ENCODE results near the gene NSMCE1.

The NSMCE1 gene, protein sequence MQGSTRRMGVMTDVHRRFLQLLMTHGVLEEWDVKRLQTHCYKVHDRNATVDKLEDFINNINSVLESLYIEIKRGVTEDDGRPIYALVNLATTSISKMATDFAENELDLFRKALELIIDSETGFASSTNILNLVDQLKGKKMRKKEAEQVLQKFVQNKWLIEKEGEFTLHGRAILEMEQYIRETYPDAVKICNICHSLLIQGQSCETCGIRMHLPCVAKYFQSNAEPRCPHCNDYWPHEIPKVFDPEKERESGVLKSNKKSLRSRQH

DNA sequence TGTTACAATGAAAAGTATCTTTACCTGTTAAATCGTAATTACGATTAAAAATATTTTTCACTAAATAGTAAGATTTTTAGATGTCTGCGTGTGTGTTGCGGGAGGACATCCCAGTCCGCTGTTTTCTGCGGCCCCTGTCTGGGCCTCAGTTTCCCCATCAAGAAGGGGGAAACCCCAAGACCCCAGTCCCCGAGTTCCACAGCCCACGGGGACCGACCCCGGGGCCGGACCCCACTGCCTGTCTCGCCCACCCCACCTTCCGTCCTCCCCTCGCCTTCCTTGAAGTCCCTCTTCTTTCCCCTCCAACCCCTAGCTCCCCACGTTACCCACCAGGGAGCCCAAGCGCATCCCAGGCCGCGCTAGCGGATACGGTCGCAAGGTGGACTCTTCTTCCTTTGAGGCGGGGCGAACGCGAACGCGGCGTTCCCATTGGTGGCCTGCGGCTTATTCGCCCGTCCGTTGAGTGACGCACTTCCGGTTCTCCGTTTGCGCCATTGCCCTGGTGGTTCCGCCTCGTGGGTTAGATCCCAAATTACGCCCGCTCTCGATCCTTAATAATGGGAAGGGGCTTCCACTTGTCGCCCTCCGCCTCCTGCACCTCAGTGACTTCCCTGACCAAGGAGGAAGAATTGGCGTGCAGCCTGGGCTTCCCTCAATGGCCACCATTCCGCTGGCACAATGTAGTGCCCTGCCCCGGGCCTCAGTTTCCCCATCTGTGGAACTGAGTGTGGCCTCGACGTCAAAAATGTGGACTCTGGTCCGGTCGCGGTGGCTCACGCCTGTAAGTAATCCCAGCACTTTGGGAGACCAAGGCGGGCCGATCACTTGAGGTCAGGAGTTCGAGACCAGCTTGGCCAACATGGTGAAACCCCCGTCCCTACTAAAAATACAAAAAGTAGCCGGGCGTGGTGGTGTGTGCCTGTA is at the start of gene NSMCE1:
NSMCE1 (minus strand) TSS at position 397 of the 924 bp plus-strand sequence. CDS start 11,202 bp downstream, outside the sequence.
- peak; percentile 81 for DNase-seq

DNA sequence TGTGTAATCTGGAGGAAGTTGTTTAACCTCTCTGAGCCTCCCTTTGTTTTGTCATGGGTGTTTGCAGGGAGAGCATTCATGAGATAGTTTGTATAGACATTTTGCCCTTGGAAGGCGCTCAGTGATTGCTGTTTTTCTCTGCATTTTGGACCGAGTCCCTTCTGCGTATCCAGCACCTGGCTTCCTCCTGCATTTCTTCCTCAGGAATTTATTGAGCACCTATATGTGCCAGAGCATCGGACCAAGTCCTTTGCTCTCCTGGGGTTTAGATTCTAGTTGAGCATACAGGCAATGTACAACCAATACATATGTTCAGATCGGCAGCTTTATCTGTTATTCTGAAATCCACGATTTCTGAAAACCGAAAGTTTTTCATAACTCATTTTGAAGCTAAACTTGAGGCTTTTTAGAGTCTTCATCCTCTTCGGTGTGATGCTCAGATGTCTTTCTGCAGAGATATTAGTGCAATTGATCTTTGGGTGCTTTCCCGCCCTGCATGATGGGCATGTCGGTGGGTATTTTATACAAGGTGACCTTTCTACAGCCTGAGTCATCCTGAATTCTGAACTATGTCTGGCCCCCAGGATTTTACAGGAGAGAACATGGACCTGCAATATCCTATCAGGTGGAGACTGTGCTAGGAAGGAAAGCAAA is 49.3 kb upstream of the NSMCE1 start:
- DNase-seq: no peak

DNA sequence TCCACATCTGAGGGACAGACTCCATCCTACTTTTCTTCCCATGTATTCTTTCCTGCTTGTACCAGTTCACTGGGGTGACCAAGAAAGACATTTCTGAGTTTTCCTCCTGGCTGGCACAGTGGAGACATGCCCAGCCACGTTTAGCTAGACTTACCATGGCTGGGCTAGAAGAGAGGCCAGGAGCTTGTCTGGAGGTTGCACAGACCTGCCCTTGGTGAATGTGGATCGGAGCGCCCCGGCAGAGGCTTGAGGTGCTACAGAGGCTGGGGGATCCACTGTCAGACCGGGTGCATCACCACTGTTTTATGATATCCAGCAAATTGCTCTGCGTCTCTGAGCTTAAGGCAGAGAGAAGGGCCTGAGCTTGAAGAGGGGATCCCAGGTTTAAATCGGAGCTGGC is 48.7 kb upstream of the NSMCE1 start:
- DNase-seq: no peak

DNA sequence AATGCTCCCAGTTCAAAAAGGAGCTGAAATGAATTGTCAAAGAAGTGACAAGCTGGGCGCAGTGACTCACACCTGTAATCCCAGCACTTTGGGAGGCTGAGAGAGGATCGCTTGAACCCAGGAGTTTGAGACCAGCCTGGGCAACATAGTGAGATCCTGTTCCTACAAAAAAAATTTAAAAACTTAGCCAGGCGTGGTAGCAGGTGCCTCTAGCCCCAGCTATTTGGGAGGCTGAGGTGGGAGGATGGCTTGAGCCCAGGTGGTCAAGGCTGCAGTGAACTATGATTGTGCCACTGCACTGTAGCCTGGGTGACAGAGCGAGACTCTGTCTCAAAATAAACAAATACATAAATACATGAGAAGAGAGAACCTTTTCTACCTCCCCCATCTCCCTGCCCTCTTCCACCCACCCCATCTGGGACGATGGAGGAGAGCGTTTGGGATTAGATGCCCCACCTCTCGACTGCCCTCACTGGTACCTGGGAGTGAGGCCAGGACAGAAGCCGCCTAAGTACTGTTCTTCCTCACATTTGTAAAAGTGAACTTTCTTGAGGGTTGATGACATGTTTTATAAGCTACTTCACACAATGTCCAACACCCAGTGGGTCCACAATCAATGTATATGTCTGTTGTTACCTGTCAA is 47.6 kb upstream of the NSMCE1 start:
- DNase-seq: no peak

DNA sequence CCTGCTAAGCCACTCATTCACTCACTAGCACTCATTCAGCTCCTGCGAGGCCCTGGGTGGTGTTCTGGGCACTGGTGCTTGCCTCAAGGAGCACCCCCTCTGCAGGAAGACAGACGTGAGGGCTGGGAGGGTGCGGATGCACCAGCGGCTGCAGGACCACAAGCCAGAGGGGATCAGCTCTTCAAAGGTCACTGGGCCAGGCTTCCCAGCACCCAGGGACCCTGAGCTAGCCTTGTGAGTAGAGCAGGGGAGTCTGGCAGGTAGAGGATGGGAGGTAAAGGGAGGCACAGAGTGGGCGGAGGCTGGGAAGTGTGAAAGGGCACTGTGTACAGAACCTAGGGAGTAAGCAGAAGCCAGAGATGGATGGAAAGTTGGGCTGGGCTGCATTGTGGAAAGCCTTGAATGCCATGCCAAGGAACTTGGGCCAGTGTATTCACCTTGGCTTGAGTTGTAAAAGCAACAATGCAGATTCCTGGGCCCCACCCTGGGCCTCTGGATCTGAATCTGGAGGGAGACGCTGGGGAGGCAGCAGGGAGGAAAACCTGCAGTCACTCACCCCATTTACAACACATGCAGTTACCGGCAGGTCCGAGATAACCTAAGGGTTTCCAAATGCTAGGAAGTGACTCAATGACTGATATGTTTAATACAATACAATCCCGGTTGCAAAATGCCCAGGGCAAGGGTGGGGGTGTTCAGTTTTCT is 46.9 kb upstream of the NSMCE1 start:
- no peak for DNase-seq

DNA sequence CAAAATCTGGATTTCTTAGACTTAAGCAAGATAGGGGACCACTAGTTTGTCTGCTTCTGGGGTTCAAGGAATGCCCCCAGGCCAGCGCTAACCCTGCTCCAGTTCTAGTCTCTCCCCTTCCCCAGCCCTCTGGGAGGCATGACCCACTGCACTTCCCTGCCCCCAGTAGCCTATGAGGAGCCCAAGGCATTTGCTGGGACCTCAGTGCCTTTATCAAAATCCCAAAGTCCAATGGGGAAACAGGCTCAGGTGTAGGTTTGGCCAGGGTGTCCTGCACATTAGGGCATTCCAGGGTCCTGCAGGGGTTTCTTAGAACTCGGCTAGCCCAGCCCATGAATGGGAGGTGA is 46.4 kb upstream of the NSMCE1 start:
- no peak for DNase-seq

DNA sequence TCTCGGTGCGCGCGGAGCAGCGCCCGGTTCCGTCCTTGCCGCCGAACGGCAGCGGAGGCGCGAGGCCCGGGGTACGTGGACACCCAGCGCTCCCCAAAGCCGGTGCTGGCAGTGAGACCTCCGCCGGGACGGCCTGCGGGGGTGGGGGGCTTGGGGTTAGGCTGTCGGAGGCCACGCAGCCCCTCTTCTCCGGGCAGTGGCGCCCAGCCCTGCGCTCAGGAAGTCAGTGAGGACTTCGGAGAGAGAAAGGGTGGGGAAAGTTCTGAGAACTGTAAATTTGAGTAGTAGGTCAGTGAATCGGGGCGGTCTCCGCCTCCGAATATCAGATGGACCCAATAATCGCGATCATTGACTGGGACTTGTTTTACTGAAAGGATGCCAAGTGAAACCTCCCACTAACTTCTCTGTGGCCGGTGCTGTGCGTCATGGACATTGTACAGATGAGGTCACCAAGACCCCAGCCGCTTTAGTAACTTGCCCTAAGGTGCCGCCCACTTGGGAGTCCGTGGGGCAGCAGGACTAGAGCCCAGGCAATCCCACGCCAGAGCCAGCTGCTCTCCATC is 45.7 kb upstream of the NSMCE1 start:
- DNase-seq: no peak

DNA sequence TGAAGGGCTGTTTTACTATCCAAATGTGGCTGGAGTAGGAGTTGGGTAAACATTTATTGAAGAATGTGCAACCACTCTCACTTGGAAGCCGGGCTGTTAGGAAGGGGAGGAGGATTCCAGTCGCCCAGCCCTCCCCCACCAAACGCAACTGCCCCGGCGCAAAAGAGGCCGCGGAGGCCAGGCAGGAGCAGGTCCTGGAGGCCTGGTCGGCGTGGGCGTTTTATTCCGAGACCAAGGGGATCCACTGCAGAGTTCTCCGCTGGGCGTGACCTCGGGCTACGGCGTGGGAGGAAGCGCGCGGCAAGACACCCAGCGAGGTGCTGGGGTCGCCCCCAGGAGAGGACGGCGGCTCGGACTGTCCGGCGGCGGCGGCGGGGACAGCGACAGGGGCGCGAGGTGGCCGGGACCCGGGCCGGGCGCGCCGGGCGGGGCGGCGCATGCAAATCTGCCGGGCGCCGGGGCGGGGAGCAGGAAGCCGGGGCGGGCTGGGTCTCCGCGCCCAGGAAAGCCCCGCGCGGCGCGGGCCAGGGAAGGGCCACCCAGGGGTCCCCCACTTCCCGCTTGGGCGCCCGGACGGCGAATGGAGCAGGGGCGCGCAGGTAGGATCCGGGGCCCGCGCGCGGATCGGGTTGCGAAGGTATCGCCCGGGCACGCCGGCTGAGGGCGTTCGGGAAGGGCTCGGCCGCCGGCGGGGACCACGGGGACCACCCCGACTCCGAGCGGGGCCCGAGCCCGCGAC is 45.0 kb upstream of the NSMCE1 start, which contains the start of gene IL4R:
IL4R (plus strand) TSS at position 553 of the 739 bp plus-strand sequence. CDS start 26,230 bp downstream, outside the sequence.
- no peak for DNase-seq

DNA sequence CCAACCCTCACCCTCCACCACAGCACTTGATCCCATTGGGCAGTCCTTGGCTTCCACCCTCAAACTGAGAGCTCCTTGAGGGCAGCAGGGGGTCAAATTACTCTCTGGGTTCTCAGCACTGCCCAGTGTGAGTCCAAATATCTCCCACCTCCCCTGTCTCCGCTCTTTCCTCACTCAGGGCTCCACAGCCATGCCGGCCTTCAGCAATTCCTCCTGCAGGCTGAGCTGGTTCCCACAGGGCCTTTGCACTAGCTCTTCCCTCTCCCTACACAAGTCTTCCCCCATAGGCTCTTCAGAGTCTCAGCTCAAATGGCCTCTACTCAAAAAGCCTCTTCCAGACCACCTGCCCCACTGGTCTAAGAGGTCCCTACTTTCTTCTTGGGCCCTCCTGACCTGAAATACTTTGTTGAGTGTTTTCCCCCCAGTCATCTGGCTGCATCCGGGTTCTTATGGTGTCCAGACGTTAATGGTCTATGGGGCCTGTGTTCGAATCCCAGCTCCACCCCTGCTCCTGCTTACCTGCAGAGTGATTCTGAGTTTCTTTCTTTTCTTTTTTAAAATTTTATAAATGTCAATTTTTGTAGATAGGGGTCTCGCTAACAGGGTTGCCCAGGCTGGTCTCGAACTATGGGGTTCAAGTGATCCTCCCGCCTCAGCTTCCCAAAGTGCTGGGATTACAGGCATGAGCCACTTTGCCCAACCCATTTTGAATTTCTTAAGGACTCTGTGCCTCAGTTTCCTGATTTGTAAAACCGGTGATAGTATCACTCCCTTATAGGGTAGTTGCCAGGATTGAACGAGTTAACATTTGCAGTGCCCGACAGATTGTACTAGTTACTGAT is 44.2 kb upstream of the NSMCE1 start:
- no peak for DNase-seq

DNA sequence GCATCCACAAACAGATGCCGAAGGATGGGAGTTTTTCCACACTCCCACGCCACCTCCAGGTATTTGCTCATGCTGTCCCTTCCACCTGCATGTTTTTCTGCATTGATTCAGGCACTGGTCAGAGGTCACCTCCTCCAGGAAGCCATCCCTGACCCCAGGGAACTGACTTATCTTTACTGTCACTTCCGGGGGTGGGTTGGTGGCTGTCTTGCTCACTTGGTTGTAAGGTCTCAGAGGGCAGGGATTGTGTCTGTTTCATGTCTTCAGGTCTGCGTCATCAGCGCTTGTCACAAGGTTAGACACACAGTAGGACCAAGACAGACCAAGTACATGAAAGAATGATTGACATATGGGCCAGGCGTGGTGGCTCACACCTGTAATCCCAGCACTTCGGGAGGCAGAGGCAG is 43.3 kb upstream of the NSMCE1 start:
- no peak for DNase-seq

DNA sequence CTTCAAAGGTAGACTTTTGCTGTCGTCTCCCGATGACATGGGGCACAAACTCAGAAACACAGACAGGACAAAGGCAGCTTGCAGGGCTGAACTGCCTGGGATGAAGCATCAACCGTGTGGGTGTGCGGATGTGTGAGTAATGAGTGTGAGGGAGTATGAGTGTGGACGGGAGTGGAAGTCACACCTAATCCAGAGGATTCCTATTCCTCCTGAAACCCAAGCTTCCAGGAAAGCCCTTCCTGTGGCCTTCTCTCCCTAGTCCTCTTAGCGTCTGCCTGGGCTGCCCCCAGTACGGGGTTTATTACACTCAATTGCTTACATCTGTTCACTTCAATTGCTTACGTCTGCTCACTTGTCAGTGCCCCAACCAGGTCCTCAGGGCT is 42.9 kb upstream of the NSMCE1 start:
- DNase-seq: no peak

DNA sequence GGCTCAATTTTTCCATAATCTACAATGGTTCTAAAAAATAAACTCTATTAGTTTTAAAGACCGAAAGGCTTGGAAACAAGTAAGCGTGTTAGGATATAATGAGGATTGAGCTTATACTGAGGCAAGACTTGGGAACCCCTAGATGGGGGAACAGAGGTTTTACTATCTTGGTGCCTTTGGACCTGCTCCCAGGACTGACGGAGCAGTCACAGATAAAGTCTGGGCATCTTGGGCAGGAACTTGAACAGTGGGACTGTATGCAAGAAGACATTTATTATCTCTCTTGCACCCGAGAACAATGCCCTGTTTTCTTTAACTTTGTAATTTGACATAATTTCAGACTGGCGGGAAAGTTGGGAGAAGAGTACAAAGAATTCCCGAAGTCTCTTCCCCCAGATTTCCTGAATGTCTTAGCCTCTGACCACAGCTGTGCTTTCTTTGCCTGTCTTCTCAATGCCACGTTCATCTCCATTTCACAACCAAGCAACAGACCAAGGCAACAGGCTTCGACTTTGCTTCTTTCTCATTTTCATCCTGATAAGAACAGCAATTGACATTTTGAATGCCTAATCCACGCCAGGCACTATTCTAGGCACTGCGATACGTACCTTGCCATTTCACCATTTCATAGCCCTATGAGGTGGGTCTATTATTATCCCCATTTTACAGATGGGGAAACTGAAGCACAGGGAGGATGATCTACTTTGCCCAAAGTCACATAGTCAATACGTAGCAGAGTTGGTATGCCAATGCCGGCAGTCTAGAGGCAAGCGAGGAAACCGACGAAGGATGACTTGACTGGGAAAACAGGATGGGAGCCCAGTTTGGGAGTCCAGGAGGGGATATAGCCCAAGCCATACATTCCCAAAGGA is 42.2 kb upstream of the NSMCE1 start:
- DNase-seq: no peak

DNA sequence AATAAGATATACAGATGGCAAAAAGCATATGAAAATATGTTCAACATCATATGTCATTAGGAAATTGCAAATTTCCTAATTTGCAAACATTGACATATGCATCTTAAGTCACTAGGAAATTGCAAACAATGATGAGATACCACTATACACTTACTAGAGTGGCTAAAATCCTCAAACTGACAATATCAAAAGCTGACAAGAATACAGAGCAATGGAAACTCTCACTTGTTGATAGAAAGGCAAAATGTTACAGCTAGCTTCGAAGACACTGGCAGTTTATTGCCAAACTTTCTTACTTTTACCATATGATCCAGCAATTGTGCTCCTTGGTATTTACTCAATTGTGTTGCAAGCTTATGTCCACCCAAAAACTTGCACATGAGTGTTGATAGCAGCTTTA is 40.2 kb upstream of the NSMCE1 start:
- DNase-seq: no peak

DNA sequence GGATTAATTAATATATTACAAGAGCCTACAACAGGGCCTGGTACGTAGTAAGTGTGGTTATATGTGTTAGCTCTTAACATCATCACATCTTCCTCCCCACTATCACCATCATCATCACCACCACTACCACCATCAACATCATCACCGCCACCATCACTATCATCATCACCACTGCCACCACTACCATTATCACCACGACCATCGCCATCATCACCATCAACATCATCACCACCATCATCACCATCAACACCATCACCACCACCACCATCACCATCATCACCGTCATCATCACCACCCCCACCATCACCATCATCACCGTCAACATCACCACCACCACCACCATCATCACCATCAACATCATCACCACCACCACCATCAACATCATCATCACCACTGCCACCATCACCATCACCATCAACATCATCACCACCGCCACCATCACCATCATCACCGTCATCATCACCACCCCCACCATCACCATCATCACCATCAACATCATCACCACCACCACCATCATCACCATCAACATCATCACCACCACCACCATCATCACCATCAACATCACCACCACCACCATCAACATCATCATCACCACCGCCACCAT is 37.4 kb upstream of the NSMCE1 start:
- DNase-seq: no peak

DNA sequence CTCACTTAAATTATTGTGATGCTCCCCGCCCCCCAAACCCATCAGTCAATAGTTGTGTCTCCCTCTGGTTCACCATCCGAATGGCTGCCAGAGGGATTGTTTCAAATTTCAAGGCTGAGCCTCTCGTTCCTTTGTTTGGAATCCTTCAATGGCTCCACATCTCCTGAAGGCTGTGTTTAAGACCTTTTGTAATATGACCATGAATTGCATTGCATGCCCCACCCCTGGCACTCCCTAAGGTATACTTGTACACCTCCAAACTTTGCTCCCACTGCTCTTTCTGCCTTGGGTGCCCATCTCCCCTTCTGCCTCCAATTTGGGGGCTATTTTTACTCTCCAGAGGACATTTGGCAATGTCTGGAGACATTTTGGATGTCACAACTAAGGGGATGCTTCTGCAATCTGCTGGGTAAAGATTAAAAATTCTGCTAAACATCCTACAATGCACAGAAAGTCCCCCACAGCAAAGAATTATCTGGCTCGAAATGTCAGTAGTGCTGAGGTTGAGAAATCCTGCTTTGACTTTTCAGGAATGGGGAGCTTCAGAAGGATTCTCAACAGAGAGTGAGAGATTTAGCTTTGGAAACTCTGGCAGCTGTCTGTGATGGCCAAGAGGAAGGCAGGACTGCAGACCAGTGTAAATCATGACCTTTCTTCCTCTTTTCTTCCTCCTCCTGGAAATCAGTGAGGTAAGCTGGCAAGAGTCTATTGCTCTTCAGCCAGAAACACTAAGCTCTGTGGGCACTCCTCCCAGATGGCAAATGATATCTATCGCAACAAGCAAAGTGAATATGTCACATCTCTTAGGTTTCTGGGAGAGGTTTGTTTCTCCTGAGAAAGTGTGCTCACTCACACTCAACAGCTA is 36.5 kb upstream of the NSMCE1 start:
- no peak for DNase-seq

DNA sequence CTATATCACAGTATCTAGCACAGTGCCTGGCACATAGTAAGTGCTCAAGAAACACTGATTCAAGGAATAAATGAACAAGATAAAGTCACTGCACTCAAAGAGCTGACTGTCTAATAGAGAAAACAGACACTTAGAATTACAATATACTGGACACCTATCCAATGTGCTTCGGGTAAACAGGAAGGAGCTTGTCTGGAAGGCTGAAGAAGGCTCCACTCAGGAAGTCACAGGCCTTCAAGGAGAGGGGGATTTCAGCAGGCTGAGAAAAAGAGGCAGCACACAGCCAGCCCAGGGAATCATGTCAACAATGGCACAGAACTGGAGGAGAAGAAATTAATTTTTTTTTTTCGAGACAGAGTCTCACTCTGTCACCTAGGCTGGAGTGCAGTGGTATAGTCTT is 35.5 kb upstream of the NSMCE1 start:
- no peak for DNase-seq

DNA sequence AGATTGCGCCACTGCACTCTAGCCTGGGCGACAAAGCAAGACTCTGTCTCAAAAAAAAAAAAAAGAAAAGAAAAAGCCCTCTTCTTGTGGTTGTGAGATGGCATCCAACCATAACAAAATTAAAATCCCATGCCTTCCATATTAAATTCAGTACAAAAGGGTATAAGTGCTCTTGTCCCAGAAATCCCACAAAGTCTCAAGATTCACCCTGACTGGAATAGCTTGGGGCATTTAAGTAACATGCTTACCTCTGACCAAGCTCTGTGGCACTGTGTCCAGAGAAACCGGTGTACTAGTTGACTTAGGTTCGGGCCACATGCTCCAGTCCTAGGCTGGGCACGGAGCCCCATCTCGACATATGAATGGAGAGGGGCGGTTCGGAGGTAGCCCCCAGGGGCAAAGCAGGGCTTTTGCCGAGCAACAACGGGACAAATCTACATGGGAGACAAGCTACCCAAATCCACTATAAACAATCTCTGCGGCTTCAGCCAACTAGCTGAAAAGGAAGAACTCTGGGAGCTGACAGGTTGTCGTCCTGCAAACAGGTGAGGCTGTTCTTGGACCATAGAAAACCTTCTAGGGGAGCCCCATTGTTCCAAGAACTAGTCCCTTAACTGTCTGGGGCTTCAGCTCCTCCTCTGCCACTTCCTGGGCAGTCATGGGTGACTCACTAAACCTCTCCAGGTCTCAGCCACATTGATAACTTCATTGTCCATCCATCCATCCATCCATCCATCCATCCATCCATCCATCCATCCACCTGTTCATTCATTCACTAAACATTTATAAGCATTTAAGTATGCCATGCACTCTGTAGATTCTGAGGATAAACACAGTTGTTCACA is 34.9 kb upstream of the NSMCE1 start:
- DNase-seq: no peak
